RPMI7951 (cell line): Measurements from ENCODE around the gene FAM9A. TPM values are rescaled to one million over a fixed set of nuclear protein-coding genes. Genes with fewer than 3 reads are reported as not detected.
"Not testable (repeated sequence)": the region's sequence is repeated elsewhere in the genome, so short reads cannot be mapped to it uniquely, and the experiment has no call there.

Experiments used
- DNase-seq: peaks from one replicate; pipeline ENCODE4 v3.0.0-alpha.2; 2012; ENCODE audit warnings: low read depth
- total RNA-seq: library from RNA; depleted of rRNA; stranded (reverse); fragments of >200 nt; shearing (Covaris generic); gene quantifications from 2 replicates; pipeline ENCODE4 v1.2.3, GENCODE V29; 2014

Gene FAM9A
- total RNA-seq, 1 experiment from 2014 or later, result not detected

DNA sequence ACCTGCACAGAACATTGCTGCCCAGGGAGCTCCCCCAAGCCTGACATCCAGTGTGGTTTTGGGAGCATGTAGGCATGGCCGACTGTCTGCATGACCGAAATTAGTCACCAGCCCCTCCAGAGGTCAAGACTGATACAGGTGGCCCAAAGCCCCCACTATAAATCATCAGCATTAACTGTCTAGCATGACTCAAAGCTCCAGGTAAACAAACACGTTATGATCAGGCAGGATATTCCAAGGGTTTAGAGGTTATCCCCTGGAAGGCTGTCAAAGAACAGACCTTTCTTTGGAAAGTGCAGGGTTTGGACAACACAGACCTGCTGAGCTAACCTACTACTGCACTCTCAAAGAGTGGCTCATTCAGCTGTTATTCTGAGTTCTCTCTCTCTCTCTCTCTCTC, 2.1 kb upstream of the FAM9A start:
- no peak for DNase-seq

DNA sequence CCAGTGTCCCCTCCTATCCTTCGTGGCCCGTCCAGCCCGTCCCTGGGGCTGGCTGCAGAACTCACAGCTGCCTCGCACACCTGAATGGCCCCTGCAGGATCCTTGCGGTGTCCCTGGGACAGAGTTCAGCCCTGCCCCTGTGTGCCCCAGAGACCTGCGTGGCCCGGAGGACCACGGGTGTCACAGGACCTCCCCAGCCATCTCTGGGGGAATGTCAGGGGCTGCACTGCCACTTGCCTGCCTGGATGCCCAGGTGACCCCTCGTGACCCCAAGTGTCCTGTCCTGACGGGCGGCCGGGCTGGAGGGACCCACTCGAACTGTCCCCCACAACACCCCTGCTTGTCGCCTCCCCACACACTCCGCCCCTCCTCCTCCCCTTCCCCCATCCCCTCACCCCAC, 832 bp downstream of the FAM9A start:
- not testable (repeated sequence) for DNase-seq

DNA sequence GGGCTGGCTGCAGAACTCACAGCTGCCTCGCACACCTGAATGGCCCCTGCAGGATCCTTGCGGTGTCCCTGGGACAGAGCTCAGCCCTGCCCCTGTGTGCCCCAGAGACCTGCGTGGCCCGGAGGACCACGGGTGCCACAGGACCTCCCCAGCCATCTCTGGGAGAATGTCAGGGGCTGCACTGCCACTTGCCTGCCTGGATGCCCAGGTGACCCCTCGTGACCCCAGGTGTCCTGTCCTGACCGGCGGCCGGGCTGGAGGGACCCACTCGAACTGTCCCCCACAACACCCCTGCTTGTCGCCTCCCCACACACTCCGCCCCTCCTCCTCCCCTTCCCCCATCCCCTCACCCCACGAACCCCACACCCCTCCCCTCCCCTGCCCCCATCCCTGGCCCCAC, 1.9 kb downstream of the FAM9A start:
- DNase-seq, result not testable (repeated sequence)

DNA sequence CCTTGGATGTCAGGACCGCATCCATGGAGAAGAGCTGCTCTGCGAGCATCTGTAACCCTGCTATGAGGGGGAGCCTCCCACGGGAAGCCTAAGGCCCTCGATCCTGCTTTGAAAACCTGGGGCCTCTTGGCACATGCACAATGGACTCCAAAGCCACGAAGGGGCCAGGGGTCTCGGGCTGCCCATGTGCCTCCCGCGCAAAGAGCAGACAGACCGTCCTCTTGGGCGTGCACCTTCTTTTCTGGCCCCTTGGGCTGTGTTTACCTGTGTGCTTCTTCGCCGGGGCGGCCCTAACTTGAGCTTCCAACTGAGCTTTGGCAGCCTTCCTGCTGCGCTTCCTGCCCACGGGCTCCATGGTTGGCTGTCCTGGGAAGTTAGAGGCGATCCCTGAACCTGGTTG, 2.5 kb downstream of the FAM9A start:
- not testable (repeated sequence) for DNase-seq

DNA sequence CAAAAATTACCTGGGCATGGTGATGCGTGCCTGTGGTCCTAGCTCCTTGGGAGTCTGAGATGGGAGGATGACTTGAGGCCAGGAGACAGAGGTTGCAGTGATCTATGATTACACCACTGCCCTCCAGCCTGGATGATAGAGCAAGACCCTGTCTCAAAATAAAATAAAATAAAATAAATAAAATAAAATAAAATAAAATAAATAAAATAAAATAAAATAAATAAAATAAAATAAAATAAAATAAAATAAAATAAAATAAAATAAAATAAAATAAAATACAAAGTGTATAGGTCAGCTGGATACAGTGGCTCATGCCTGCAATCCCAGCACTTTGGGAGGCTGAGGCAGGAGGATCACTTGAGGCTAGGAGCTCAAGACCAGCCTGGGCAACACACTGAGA, 14.1 kb downstream of the FAM9A start:
- not testable (repeated sequence) for DNase-seq

DNA sequence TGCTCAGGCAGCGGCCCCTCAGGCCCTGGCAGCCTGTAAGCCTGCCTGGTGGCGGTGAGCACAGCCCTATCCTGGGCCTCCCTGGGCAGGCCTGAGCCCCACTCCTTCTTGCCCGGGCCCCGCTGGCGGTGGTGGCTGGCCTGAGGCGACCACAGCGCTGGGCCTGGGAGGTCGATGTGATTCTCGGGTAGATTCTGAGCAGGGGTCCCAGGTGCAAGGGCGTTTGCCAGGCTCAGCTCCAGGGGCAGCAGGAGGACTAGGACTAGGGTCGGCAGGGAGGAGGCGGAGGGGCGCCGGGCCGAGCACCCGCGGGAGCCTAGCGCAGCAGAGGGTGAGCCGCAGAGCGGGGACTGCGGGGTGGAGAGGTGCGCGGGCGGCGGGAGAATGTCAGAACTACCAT, 17.0 kb downstream of the FAM9A start:
- DNase-seq, result no peak

DNA sequence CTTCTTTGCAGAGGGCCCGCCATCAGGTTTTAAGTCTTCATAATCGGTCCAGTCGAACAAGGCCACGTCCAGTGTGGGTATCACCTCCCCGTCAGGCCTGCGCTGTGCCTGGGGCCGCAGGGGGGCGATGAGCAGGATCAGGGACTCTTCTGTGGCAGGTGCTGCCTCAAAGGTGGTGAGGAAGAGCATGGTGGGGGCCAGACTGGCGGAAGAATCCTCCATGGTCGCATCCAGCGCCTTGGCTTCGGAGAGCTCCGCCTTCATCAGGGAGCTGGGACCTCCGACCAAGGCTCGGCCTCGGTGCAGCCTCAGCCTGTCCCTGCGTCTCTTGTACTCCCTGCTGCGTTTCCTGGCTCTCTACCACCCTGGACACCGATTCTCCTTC, 17.5 kb downstream of the FAM9A start:
- no peak for DNase-seq

DNA sequence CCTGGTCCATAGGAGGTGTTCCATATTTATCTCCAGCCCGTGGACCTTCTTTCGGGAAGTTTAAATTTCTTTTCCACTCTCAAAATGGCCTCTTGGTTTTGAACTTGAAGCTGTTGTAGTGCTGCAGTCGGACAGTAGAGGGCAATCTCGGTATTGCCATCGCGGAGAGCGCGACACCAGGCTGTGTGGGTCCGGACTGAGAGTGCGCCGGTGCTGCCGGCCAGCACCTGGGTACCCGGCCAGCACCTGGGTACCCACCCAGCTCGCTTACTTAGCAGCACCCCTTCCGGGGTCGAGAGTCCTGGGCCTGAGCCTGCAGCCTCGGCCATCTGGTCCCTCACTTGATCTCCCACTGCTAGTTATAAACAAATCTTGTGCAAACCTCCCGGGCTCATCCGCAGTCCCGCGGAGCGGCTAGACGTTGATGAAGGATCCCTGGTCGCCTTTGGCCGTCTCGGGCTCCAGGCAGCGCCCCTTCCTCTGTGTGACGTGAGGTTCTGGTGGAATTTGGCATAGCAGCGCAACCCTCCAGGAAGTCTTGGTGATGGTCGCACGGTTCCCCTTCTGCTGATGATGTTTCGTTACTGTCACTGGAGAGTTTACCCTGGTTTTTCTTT, 18.0 kb downstream of the FAM9A start:
- DNase-seq, result peak; percentile 40

DNA sequence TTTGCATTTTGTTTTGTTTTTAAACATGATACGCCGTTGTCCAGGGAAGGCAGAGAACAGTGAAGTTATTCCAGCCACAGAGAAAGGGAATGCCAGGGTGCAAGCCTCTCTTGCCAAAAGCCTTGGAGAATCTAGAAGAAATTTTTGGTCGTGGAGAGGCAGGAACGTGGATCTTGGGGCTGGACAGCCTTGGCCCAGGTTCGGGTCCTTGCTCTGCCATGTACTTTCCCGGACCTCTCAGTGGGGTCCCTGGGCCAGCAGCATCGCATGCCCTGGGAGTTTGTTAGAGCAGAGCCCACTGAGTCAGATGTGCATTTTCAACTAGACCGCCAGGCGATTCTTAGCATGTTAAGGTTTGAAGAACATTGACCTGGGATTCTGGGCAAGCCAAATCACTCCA, 18.6 kb downstream of the FAM9A start:
- DNase-seq, result no peak

DNA sequence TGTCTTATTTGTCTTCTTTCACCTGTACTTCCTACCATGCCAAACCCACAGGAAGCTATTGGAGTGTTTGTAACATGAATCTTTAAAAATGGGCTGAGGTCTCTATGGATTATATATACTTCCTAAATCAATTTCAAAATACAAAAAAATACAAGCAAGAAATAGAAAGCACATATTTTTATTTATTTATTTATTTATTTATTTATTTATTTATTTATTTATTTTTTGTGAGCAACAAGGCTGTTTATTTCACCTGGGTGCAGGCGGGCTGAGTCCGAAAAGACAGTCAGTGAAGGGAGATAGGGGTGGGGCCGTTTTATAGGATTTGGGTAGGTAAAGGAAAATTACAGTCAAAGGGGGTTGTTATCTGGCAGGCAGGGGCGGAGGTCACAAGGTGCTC, 19.3 kb downstream of the FAM9A start:
- not testable (repeated sequence) for DNase-seq

DNA sequence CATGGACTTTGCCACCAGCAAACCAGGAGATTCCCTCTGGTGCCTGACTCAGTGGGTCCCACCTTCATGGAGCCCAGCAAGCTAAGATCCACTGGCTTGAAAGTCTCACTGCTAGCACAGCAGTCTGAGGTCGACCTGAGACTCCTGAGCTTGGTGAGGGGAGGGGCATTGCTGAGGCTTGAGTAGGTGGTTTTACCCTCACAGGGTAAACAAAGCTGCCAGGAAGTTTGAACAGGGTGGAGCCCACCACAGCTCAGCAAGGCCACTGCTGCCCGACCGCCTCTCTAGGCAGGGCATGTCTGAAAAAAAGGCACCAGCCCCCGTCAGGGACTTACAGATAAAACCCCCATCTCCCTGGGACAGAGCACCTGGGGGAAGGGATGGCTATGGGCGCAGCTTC, 28.1 kb downstream of the FAM9A start:
- DNase-seq, result no peak

DNA sequence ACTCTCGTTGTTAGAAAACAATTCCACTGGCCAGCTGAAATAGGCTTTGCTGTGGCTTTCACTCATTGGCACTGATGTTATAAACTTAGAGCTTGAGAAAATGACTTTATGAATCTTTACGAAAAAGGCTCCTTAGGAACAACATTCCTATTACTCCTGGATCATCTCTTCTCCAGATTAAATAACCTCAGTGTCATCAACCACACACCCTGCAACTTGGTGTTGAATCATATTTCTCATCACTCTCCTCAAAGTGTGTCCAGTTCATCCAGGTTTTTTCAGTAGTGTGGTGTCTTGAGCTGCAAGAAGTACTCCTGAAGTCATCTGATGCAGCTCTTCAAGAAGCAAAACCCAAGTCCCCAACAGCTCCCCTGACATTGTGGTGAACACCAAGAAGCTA, 41.2 kb downstream of the FAM9A start:
- DNase-seq, result no peak

DNA sequence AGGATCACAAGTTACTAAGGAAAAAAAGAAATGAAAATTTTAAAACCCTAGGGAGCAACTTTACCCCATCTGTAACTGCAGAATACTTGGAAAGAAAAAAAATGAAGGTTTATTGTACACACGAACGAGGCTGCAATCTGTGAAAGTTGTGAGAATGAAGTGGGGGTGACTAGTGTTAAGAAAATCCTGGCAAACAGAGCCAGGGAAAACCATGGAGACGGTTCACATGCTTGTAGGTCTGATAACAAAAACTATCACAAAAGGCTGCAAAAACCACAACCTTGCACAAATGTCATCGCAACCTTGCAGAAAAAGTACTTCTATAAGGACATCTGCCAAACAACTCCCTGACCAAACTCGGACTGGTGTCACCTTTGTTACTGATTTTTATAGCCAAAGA, 42.5 kb downstream of the FAM9A start:
- DNase-seq, result not testable (repeated sequence)

DNA sequence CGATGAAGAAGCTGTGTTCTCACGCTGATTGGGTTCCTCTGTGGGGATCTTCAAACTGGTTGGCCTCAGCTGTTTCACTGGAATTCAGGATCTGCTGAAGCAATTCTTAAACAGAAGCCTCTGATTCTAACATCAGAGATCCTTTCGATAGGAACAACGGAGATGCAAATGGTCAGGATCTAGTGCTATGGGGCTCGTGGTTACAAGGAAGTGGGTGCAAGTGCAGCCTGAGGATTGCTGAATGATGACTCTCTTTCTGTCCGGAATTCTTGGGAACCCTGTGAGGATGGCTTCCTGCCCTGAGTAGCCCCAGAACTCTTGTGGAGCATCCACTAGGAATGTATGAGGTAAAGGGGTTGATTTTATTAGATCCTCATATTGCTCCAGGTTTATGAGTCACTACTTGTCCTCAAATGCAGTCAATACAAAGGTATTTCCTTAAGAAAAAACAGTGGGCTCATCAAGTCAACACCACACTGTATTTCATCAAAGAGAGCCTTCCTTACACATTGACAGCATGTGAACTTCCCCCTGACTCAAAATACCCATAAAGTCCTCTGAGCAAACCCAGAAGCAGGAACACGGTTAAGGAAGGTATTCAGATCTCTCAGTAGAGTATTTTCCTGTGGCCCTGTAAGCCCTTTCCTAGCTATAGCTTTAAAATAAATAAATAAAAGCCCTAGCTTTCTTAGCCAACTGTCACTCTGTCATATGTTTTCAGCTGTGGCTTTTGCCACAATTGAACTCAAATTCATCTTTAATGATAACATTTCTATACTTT, 43.4 kb downstream of the FAM9A start:
- DNase-seq, result peak; percentile 67

DNA sequence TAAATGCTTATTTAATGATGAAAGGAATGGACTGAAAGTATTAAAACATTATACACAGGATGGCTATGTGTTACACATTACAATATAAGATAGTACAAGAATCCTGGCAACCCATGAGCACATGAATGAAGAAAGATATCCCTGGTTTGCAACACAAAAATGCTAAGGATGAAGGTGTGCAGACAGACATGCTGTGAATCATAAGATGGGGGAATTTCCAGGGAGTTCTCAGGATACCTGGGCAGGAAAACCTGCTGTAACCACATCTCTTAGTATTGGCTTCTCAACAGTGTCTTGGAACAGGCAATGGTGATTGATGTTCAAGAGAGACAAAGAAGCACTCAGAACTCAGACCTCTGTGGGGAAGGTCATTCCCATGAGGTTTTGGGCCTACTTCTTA, 45.4 kb downstream of the FAM9A start:
- no peak for DNase-seq

DNA sequence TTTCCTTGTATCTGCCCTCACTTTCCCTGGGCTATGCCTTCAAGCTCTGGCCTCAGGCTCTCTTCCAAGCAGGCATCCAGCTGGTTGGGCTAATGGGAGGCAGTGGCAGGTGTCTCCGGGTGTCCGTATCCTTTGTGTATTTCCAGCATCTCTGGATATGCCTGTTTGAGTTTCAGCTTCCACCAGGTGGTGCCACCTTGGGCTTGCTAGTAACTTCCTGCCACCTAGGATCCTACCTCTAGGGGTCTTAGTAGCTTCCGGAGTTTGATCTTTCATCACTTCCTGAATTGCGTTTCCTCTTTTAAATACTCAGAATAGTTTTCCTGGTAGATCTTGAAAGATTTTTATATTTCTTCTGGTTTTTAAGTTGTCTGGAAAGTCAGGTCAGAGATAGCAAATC, 46.1 kb downstream of the FAM9A start:
- no peak for DNase-seq

DNA sequence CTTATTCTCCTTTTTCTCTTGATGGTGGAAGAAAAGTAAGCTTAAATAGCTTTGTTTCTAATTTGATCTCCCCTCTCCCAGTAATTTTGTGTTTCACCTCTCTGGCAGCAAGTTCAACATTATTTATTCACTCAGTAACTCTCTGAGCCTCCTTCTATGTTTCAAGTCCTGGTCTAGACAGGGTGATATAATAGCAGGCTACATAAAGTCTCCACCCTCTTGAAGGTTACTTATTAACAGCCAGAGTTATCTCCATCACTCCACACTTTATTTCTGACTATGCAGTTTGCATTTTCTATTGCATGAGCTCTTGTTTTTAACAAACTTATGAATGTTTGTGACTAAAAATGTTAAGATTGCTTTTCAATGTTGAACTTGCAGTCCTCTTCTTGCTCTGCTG, 51.5 kb downstream of the FAM9A start:
- DNase-seq, result no peak

DNA sequence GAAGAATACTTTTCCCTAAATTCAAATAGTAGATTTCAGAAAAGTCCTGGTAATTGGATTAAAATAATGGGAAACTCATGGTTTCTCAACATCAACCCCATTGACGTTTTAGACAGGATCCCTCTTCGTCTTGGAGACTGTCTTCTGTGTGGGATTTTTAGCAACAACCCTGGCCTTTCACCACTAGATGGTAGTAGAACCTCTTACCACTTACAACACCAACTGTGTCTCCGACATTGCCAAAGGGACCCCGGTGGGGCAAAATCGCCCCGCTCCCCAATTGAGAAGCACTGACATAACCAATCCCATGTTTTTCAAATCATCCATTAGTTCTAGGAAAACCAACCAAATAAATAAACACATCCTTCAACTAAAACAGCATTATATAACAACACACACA, 52.3 kb downstream of the FAM9A start:
- DNase-seq, result peak; percentile 47

DNA sequence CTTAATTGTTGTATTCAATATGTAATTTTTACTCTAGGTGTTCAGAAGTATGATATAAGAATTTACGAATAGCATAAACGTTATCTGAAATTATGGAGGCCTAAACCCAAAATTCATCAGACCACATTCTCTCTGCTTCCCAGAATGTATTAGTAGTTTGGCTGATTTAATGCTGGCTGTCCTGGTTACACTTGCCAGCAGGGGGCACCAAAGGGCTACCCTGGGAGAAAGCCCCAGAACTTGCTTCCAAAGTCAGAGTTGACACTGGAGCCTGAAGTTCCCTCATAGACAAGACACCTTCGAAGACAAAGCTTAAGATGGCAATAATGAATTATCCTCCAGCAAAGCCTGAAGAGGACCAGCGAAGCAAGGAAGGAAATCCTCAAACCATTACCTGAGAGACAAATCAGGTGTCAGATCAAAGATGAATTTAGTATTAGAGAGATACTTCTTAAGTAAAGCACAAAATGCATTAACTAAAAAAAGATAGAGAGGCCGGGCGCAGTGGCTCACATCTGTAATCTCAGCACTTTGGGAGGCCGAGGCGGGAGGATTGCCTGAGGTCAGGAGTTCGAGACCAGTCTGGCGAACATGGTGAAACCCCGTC, 58.0 kb downstream of the FAM9A start:
- peak; percentile 33 for DNase-seq

DNA sequence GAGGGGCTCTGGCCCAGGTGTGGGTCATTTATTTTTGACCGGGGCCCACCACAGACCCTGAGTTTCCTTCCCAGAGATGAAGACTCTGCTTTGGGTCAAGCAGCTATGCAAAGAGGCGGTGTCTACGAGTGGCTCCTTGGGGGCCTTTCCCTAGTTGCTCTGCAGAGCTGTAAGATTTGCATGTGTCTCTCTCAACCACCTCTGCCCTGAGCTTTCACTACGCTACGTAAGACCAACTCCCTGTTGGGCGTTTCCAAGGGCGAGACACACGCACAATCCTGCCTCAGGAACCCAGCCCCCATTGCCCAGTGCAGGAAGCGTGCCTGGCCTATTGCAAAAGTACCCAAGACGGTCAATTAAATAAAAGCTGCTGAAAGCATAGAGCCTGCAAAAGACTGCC, 59.2 kb downstream of the FAM9A start:
- no peak for DNase-seq
